Upper lobe of left lung (tissue), 4 donors: Measurements from ENCODE around the gene IL36RN.

ENCODE experiments used
- CTCF ChIP-seq, 6 experiments: fragments of 450-650 bp in 4 of 6; fragments of 200-600 bp in 2 of 6; sonication (generic) in 2 of 6; IDR thresholded peaks; one replicate each; pipeline ENCODE4 v1.5.1; 2016 to 2019; ENCODE audit warnings: antibody characterized with exemption in 6 of 6
- EP300 ChIP-seq, 4 donors: sonication (generic); formaldehyde crosslinking; IDR thresholded peaks; one replicate each; pipeline ENCODE4 v1.5.1; 2017; ENCODE audit warnings: antibody characterized with exemption in 4 of 4, control low read depth in 2 of 4
- POLR2A ChIP-seq, 4 donors: fragments of 450-650 bp; IDR thresholded peaks; one replicate each; pipeline ENCODE4 v1.5.1; 2016 to 2017; ENCODE audit warnings: antibody characterized with exemption in 4 of 4, mild to moderate bottlenecking in 2 of 4
- POLR2AphosphoS5 ChIP-seq, 2 donors: sonication (generic); formaldehyde crosslinking; IDR thresholded peaks; one replicate each; pipeline ENCODE4 v1.5.1; 2017; ENCODE audit warnings: antibody characterized with exemption in 2 of 2

DNA sequence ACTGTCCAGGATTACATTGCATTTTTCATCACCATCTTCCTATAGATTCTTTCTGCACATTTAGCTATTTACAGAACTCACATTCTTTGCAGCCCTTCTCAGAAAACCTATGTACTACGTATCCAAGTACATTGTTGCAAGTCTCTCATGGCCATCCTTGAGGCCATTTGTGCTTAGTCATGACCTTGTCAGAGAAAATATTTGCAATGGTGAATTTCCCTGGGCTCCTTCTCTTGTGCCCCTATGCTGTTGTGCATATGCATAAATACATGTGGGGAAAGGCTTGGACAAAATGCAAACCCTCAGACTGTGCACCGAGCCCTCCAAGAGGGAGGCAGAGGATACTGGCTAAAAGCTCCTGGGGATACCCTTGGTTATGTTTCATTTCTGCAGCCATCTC lies 34.2 kb upstream of the IL36RN start:
- no peak for TF ChIP-seq POLR2AphosphoS5 (IDR thresholded peaks at IDR 0.05)
- no peak for TF ChIP-seq CTCF (IDR thresholded peaks at IDR 0.05)
- no peak for TF ChIP-seq POLR2A (IDR thresholded peaks at IDR 0.05)
- no peak for TF ChIP-seq EP300 (IDR thresholded peaks at IDR 0.05)
